Measurements from ENCODE around the gene TEX53.

The TEX53 gene

GRCh38 chr9:114696814-114697544, 39.4 kb upstream of the TEX53 start:
- Histone ChIP-seq H3K18ac (ENCODE audit: low read length) (no peak overlapping the region), H2AFZ (ENCODE audit: low read length) (no peak overlapping the region), H3K4me3 (ENCODE audit: low read length in 2 of 2) (no peak overlapping the region), H3K36me3 (replicated peaks in 1 of 2; ENCODE audit: control insufficient read depth in 2 of 2, insufficient read depth in 2 of 2, low read length in 2 of 2) (no peaks in the 10 kb centered on the region), H2BK15ac (ENCODE audit: low read length) (no peak overlapping the region), H3K9ac (ENCODE audit: low read depth, low read length, poor library complexity) (no peak overlapping the region), H3K27ac (replicated peaks; ENCODE audit: low read length) (no peak overlapping the region), H2BK5ac (ENCODE audit: low read length) (no peak overlapping the region), H3K4me1 (ENCODE audit: control insufficient read depth in 2 of 2, insufficient read depth in 1 of 2, low read depth in 1 of 2, low read length in 2 of 2) (no peaks in the 10 kb centered on the region), H3K4me2 (ENCODE audit: insufficient read depth, low read length, poor library complexity, severe bottlenecking) (no peak overlapping the region), H3K4ac (ENCODE audit: low read length) (no peak overlapping the region), H3K79me1 (ENCODE audit: low read depth, low read length) (no peaks in the 10 kb centered on the region), H3K9me3 (replicated peaks in 1 of 2; ENCODE audit: control insufficient read depth in 2 of 2, insufficient read depth in 1 of 2, low read depth in 1 of 2, low read length in 2 of 2) (no peaks in the 10 kb centered on the region), H3K27me3 (ENCODE audit: control insufficient read depth in 3 of 3, insufficient read depth in 3 of 3, low read depth in 1 of 3, low read length in 3 of 3) (no peaks in the 10 kb centered on the region), H4K8ac (ENCODE audit: low read depth, low read length) (no peak overlapping the region), H2BK12ac (ENCODE audit: low read length) (no peak overlapping the region), H2AK5ac (ENCODE audit: low read depth, low read length) (no peak overlapping the region), H3K14ac (ENCODE audit: low read length) (no peak overlapping the region), H3K23ac (ENCODE audit: low read depth, low read length, poor library complexity) (no peak overlapping the region), H4K91ac (ENCODE audit: low read depth, low read length, poor library complexity) (no peak overlapping the region), H2BK120ac (ENCODE audit: low read depth, low read length) (no peak overlapping the region)
- no peak for DNase-seq (ENCODE audit: low spot score)
- no CpG with 5 or more reads among the region's 7 CpGs for WGBS, 2 donors (ENCODE audit: extremely low coverage in 2 of 2, insufficient read length in 2 of 2, insufficient replicate concordance in 1 of 2)

GRCh38 chr9:114695948-114696347, 38.3 kb upstream of the TEX53 start:
- Histone ChIP-seq H3K79me1 (ENCODE audit: low read depth, low read length) (no peaks in the 10 kb centered on the region), H3K23ac (ENCODE audit: low read depth, low read length, poor library complexity) (no peak overlapping the region), H2BK12ac (ENCODE audit: low read length) (no peak overlapping the region), H2AK5ac (ENCODE audit: low read depth, low read length) (no peak overlapping the region), H3K36me3 (replicated peaks in 1 of 2; ENCODE audit: control insufficient read depth in 2 of 2, insufficient read depth in 2 of 2, low read length in 2 of 2) (no peaks in the 10 kb centered on the region), H3K14ac (ENCODE audit: low read length) (no peak overlapping the region), H3K9me3 (replicated peaks in 1 of 2; ENCODE audit: control insufficient read depth in 2 of 2, insufficient read depth in 1 of 2, low read depth in 1 of 2, low read length in 2 of 2) (no peaks in the 10 kb centered on the region), H3K27me3 (ENCODE audit: control insufficient read depth in 3 of 3, insufficient read depth in 3 of 3, low read depth in 1 of 3, low read length in 3 of 3) (no peaks in the 10 kb centered on the region), H2BK15ac (ENCODE audit: low read length) (no peak overlapping the region), H3K18ac (ENCODE audit: low read length) (no peak overlapping the region), H2BK120ac (ENCODE audit: low read depth, low read length) (no peak overlapping the region), H2BK5ac (ENCODE audit: low read length) (no peak overlapping the region), H3K9ac (ENCODE audit: low read depth, low read length, poor library complexity) (no peak overlapping the region), H3K4ac (ENCODE audit: low read length) (no peak overlapping the region), H2AFZ (ENCODE audit: low read length) (no peak overlapping the region), H3K4me2 (ENCODE audit: insufficient read depth, low read length, poor library complexity, severe bottlenecking) (no peak overlapping the region), H3K4me1 (ENCODE audit: control insufficient read depth in 2 of 2, insufficient read depth in 1 of 2, low read depth in 1 of 2, low read length in 2 of 2) (no peaks in the 10 kb centered on the region), H4K8ac (ENCODE audit: low read depth, low read length) (no peak overlapping the region), H3K27ac (replicated peaks; ENCODE audit: low read length) (no peak overlapping the region), H4K91ac (ENCODE audit: low read depth, low read length, poor library complexity) (no peak overlapping the region), H3K4me3 (ENCODE audit: low read length in 2 of 2) (no peak overlapping the region)
- DNase-seq (ENCODE audit: low spot score): no peak
- no CpG with 5 or more reads among the region's 2 CpGs for WGBS, 2 donors (ENCODE audit: extremely low coverage in 2 of 2, insufficient read length in 2 of 2, insufficient replicate concordance in 1 of 2)

GRCh38 chr9:114694719-114695269, 37.2 kb upstream of the TEX53 start:
- Histone ChIP-seq H3K9me3 (replicated peaks in 1 of 2; ENCODE audit: control insufficient read depth in 2 of 2, insufficient read depth in 1 of 2, low read depth in 1 of 2, low read length in 2 of 2) (no peaks in the 10 kb centered on the region), H2BK12ac (ENCODE audit: low read length) (no peak overlapping the region), H2AK5ac (ENCODE audit: low read depth, low read length) (no peak overlapping the region), H3K4ac (ENCODE audit: low read length) (no peak overlapping the region), H3K14ac (ENCODE audit: low read length) (no peak overlapping the region), H2BK15ac (ENCODE audit: low read length) (no peak overlapping the region), H4K91ac (ENCODE audit: low read depth, low read length, poor library complexity) (no peak overlapping the region), H2BK5ac (ENCODE audit: low read length) (no peak overlapping the region), H3K27me3 (ENCODE audit: control insufficient read depth in 3 of 3, insufficient read depth in 3 of 3, low read depth in 1 of 3, low read length in 3 of 3) (peaks cover 0 to 3% (median 0%) of the 10 kb centered on the region in 3 experiments), H3K27ac (replicated peaks; ENCODE audit: low read length) (no peak overlapping the region), H3K36me3 (replicated peaks in 1 of 2; ENCODE audit: control insufficient read depth in 2 of 2, insufficient read depth in 2 of 2, low read length in 2 of 2) (no peaks in the 10 kb centered on the region), H3K4me1 (ENCODE audit: control insufficient read depth in 2 of 2, insufficient read depth in 1 of 2, low read depth in 1 of 2, low read length in 2 of 2) (peaks cover 0 to 2% of the 10 kb centered on the region in 2 donors), H3K4me3 (ENCODE audit: low read length in 2 of 2) (no peak overlapping the region), H3K23ac (ENCODE audit: low read depth, low read length, poor library complexity) (no peak overlapping the region), H2AFZ (ENCODE audit: low read length) (no peak overlapping the region), H4K8ac (ENCODE audit: low read depth, low read length) (no peak overlapping the region), H3K79me1 (ENCODE audit: low read depth, low read length) (no peaks in the 10 kb centered on the region), H3K4me2 (ENCODE audit: insufficient read depth, low read length, poor library complexity, severe bottlenecking) (no peak overlapping the region), H3K18ac (ENCODE audit: low read length) (no peak overlapping the region), H3K9ac (ENCODE audit: low read depth, low read length, poor library complexity) (no peak overlapping the region), H2BK120ac (ENCODE audit: low read depth, low read length) (no peak overlapping the region)
- no peak for DNase-seq (ENCODE audit: low spot score)
- WGBS, 2 donors (ENCODE audit: extremely low coverage in 2 of 2, insufficient read length in 2 of 2, insufficient replicate concordance in 1 of 2): no CpG with 5 or more reads among the region's 6 CpGs

GRCh38 chr9:114694146-114694545, 36.5 kb upstream of the TEX53 start:
- Histone ChIP-seq H3K4ac (ENCODE audit: low read length) (no peak overlapping the region), H3K79me1 (ENCODE audit: low read depth, low read length) (no peaks in the 10 kb centered on the region), H3K18ac (ENCODE audit: low read length) (no peak overlapping the region), H3K9ac (ENCODE audit: low read depth, low read length, poor library complexity) (no peak overlapping the region), H3K4me3 (ENCODE audit: low read length in 2 of 2) (no peak overlapping the region), H2AK5ac (ENCODE audit: low read depth, low read length) (no peak overlapping the region), H2BK5ac (ENCODE audit: low read length) (no peak overlapping the region), H2AFZ (ENCODE audit: low read length) (no peak overlapping the region), H3K23ac (ENCODE audit: low read depth, low read length, poor library complexity) (no peak overlapping the region), H3K4me1 (ENCODE audit: control insufficient read depth in 2 of 2, insufficient read depth in 1 of 2, low read depth in 1 of 2, low read length in 2 of 2) (peaks cover 0 to 2% of the 10 kb centered on the region in 2 donors), H3K27me3 (ENCODE audit: control insufficient read depth in 3 of 3, insufficient read depth in 3 of 3, low read depth in 1 of 3, low read length in 3 of 3) (peaks cover 0 to 3% (median 0%) of the 10 kb centered on the region in 3 experiments), H2BK15ac (ENCODE audit: low read length) (no peak overlapping the region), H4K91ac (ENCODE audit: low read depth, low read length, poor library complexity) (no peak overlapping the region), H2BK12ac (ENCODE audit: low read length) (no peak overlapping the region), H2BK120ac (ENCODE audit: low read depth, low read length) (no peak overlapping the region), H3K9me3 (replicated peaks in 1 of 2; ENCODE audit: control insufficient read depth in 2 of 2, insufficient read depth in 1 of 2, low read depth in 1 of 2, low read length in 2 of 2) (no peaks in the 10 kb centered on the region), H3K36me3 (replicated peaks in 1 of 2; ENCODE audit: control insufficient read depth in 2 of 2, insufficient read depth in 2 of 2, low read length in 2 of 2) (no peaks in the 10 kb centered on the region), H3K14ac (ENCODE audit: low read length) (no peak overlapping the region), H4K8ac (ENCODE audit: low read depth, low read length) (no peak overlapping the region), H3K27ac (replicated peaks; ENCODE audit: low read length) (no peak overlapping the region), H3K4me2 (ENCODE audit: insufficient read depth, low read length, poor library complexity, severe bottlenecking) (no peak overlapping the region)
- no CpG with 5 or more reads among the region's 2 CpGs for WGBS, 2 donors (ENCODE audit: extremely low coverage in 2 of 2, insufficient read length in 2 of 2, insufficient replicate concordance in 1 of 2)
- no peak for DNase-seq (ENCODE audit: low spot score)
